Suppressor macrophage treated with lipopolysaccharide for 4 hours (primary cell): ENCODE data around the gene NAV3.
A peak's percentile ranks its signal among the peaks of the same experiment; 100 is the strongest.

ENCODE experiments used
- DNase-seq: peaks from one replicate; pipeline ENCODE4 v3.0.0-alpha.2; 2020

The NAV3 gene

GRCh38 chr12:77928078-77928477 is 97.4 kb downstream of the NAV3 start:
- DNase-seq = no peak

DNA sequence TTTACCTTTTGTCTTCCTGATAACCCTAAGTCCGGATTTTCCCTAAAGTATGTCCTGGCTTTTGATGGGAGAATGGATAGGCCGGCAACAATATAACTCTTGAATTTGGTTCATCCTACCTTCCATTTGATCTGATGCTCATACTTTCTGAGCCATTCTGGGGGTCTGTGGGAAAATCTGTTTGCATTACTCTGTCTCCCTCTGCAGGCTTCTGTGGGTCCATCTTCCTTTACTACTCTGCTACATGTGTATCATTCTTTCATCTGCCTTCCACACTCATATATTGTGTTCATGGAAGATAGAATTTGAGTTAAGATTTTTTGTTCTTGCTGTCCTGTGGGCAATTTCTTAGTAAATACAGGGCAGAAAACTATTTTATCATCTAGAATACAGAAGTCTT is 101.5 kb downstream of the NAV3 start:
- no peak for DNase-seq

DNA sequence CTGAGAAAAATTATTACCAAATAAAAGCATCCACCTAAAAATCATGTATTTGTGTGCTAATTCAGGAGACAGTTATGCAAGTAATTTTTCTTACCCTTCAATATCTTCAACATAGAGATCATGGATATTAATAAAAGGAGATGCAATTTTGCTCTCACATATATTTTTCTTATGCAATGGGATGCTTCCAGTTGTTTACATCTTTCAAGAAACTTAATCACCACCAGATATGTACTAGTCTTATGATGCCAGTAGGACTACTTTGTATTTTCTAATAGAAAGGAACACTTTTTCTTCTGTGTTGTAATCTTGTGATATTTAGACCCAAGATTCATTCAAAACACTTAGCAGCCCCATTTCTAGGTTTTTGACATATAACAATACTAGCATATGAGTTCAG is 107.6 kb downstream of the NAV3 start:
- no peak for DNase-seq

DNA sequence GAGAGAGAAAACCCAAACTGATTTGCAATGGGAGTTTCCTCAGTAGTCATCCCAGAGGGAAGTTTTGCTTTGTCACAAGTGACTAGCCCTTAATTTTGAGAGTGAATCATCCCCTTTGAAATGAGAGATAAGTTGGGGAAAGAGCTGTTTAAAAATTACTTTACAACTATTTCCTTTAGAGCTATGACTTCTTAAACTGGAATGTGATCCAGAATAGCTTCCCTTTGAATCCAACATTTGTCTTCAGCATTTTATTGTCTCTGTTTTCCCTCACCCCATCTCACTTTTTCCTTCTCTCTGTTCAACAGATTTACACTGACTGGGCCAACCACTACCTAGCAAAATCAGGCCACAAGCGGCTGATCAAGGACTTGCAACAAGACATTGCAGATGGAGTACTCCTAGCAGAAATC is 109.3 kb downstream of the NAV3 start:
- DNase-seq = no peak

GRCh38 chr12:77940567-77940966 is 109.9 kb downstream of the NAV3 start:
- DNase-seq = no peak

GRCh38 chr12:77941401-77941800 is 110.7 kb downstream of the NAV3 start:
- no peak for DNase-seq

GRCh38 chr12:77943466-77943865 is 112.8 kb downstream of the NAV3 start:
- DNase-seq = peak; percentile 1

DNA sequence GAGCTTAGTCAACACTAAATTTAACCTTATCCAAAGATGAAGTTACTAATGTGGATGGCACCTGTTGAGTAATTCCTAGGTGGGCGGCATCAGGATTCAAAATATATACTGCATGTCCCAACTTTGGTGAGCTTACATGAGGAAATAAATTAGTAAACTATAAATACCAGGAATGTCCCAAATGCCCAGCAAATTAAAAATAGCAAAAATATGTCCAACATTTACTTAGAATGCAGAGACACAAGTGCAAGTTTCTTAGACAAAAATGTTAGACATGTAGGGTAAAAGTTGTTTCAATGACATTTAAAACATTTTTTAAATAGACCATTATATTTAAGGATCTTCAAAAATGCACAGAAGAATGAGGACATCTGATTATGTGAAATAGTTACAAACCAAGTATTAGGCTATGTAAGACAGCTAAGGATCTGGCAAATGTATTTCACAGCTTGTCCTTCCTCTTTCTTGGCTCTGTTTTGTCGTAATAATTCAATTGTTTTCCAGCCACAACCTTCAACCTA is 115.9 kb downstream of the NAV3 start:
- DNase-seq = no peak

GRCh38 chr12:77947330-77947729 is 116.6 kb downstream of the NAV3 start:
- DNase-seq = no peak

DNA sequence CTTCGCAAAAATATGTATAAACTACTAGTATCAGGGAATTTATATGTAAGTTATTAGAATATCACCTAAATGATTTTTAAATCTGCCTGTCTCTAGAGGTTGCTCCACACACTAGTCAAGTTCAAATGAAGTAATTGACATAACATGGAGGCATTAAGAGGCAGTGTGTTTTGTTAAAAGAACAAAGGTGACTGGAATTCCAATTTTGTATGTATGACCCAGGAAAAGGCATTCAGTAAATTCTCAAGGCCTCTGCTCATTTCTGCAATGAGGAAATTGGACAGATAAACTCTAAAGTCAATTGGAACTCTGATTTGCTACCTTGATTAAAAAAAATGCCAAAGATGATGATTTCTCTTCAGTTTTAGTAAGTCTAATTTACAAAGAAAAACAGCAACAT is 117.1 kb downstream of the NAV3 start:
- DNase-seq = no peak

GRCh38 chr12:77949943-77950342 is 119.2 kb downstream of the NAV3 start:
- DNase-seq = no peak

- no peak for DNase-seq
Observed at GRCh38 chr12:77953528-77954205, 123.0 kb downstream of the NAV3 start.

GRCh38 chr12:77954206-77954555 is 123.5 kb downstream of the NAV3 start:
- DNase-seq = no peak

- DNase-seq = no peak
Observed at GRCh38 chr12:77957062-77957461, 126.4 kb downstream of the NAV3 start.

- no peak for DNase-seq
Observed at GRCh38 chr12:77963576-77964178, 133.0 kb downstream of the NAV3 start.

GRCh38 chr12:77965790-77966189 is 135.1 kb downstream of the NAV3 start:
- DNase-seq = no peak

DNA sequence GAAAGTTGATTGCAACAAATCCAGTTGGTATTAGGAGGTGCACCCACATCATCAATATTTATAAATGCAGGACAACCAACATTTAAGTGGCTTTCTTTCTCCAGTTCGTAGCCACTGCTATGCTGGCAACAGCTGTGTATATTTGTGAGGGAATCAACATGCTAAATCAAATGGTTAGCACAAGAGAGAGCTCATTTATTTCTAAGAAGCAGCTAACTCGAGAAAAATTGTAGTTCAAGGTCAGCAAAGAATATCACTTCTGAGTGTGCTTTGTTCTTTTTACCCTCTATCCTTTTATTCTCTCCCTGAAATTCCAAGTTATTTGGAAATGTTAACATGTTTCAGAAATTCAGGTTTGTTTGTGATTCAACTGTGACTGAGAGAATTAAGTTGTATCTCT is 137.3 kb downstream of the NAV3 start:
- no peak for DNase-seq

GRCh38 chr12:77968571-77968970 is 137.9 kb downstream of the NAV3 start:
- no peak for DNase-seq

- DNase-seq = no peak
Observed at GRCh38 chr12:77973579-77973978, 142.9 kb downstream of the NAV3 start.

DNA sequence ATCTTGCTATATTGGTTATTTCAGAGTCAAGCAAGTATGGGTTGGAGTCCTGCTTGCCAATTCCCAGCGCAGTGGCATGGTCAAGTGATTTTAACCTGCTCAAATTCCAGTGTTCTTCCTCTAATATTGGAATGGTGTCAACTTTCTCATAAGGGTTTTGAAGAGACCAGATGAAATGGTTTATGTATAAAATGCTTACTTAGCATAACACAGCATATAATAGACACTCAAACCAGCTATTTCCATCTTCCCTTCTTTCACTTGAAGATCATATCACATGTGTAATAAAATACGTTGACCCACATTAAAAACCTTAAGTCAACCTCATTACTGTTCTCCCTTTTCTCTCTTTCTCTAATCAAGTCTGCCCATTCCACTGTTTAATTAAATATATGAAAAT is 144.0 kb downstream of the NAV3 start:
- DNase-seq = no peak

GRCh38 chr12:77979597-77980250 is 149.0 kb downstream of the NAV3 start:
- DNase-seq = no peak

- DNase-seq = no peak
Observed at GRCh38 chr12:77980782-77981181, 150.1 kb downstream of the NAV3 start.

- DNase-seq = no peak
Observed at GRCh38 chr12:77983859-77984258, 153.2 kb downstream of the NAV3 start.

DNA sequence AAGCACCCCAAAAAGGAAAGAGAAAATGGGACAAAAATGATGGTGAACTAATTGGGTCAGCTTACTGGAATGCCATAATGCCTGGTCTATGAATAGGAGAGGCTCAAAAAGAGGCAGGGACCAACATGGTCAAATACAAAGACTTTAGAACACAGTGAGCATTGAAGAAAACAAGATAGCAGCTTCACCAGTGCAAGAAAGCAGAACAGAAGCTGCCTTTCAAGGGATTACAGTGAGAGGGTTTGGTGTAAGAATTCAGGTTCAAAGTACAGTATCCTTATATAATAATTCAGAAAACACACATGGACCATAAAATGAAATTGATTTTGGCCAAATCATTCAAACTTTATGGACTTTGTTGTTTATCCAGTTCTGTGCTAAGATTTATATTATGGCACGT is 162.1 kb downstream of the NAV3 start:
- DNase-seq = no peak
